ENCODE results near the gene EIF3F. TPM values are rescaled to one million over a fixed set of nuclear protein-coding genes. Genes with fewer than 3 reads are reported as not detected.
A peak's percentile ranks its signal among the peaks of the same experiment; 100 is the strongest.

EIF3F gene
- total RNA-seq, 1 donor from 2014 or later: 210 TPM

DNA sequence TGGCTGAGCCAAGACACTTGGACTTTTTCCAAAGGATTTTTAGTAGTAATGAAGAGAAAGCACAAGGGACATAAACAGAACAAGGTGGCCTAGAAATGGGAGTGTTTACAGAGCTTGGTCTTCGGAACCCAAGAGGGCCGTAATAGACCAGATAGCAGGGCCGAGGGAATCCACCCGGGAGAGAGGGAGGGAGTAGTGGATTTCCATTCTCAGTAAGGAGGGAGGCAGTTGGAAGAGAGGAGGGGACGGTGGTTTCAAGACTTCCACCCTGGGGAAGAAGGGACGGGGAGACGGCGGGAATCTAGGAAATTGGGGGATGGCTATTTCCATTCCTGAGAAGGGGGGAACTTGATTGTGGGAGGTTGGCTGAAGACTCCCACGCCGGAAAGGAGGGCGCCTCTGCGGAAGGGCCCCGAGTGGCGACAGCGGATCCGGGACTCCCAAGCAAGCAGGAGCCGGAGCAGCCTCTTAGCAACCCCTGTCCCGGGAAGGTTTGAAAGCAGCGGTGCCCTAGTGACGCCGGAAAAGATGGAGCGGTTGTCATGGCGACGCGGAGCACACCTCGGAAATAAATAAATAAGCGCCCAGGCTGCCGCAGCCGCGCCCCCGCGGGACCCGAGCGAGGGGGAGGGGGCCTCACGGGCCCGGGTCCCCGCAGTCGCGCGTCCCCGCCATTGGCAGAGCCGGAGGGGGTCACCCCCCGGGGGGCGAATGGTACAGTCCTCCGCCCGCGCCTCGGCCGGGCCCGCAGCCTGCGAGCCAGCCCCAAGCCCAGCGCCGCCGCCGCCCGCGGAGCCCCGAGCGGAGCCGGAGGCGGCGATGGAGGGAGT is 31.6 kb downstream of the EIF3F start:
- no peaks in the 10 kb centered on the region for H3K36me3 Mint-ChIP-seq (ENCODE audit: low read depth)
- H3K9me3 Mint-ChIP-seq: no peaks in the 10 kb centered on the region
- peak overlapping the region; percentile 82 for H3K27ac Mint-ChIP-seq
- peaks cover 35% of the 10 kb centered on the region for H3K27me3 Mint-ChIP-seq (ENCODE audit: insufficient read depth)
- intact Hi-C loops (cut with micrococcal nuclease): loop anchor here (1.0 kb wide), 1 partner anchor 31 kb away; the partner anchor contains the start of gene EIF3F
- peak overlapping the region; percentile 77 for H3K4me3 Mint-ChIP-seq
- DNase-seq (ENCODE audit: low spot score): peak; percentile 53
- H3K4me1 Mint-ChIP-seq (ENCODE audit: low read depth): peaks cover 13% of the 10 kb centered on the region

DNA sequence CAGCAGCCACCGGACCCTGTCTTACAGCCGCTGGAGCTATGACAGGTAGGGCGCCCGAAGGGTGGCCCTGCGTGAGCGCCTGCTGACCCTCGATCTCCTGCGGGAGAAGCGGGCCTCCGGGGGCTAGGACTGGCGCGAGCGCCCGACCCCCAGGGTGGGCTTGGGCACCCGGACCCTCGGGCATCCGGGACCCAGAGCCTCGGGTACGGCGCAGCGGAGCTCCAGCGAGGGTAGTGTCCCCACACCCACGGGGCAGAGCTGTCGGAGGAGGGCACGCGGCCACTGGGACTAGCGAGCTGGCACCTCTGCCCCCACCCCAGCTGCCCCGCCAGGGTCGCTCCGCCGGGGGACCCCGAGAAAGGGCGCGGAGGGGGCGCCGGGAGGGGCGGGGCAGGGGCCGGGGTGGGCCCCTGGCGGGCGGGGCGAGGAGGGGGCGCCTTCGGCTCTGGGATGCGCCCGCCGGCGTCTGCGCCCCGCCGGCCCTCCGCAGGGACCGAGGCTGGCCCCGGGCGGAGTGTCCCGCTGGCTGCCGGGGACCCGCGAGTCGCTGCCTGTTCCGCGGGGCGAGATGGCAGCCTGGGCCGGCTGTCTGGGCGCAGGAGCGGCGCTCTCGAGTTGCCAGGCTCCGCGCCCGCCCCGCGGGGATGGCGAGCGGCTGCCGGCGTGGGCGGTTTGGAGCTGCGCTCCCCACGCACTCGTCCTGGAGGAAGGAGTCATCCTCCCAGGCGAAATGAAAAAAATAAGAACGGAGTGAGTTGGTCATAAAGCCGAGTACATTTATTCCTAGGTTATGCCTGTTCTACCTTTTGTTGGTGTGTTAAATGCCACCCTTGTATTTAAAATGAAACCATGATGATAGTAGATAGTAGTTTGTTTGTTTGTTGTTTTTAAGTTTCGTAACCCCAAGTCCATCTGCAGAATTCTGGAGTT is 32.4 kb downstream of the EIF3F start:
- intact Hi-C loops (cut with micrococcal nuclease): loop anchor here (1.0 kb wide), 1 partner anchor 32 kb away; the partner anchor contains the start of gene EIF3F
- Mint-ChIP-seq H3K9me3 (no peaks in the 10 kb centered on the region), H3K4me3 (peak overlapping the region; percentile 80), H3K36me3 (ENCODE audit: low read depth) (no peaks in the 10 kb centered on the region), H3K27ac (no peak overlapping the region), H3K4me1 (ENCODE audit: low read depth) (peaks cover 13% of the 10 kb centered on the region), H3K27me3 (ENCODE audit: insufficient read depth) (peaks cover 35% of the 10 kb centered on the region)
- no peak for DNase-seq (ENCODE audit: low spot score)

- H3K36me3 Mint-ChIP-seq (ENCODE audit: low read depth): no peaks in the 10 kb centered on the region
- no peak for DNase-seq (ENCODE audit: low spot score)
- peak overlapping the region; percentile 80 for H3K4me3 Mint-ChIP-seq
- H3K27ac Mint-ChIP-seq: peak overlapping the region; percentile 3
- peaks cover 35% of the 10 kb centered on the region for H3K27me3 Mint-ChIP-seq (ENCODE audit: insufficient read depth)
- intact Hi-C loops (cut with micrococcal nuclease): no loop called here
- H3K9me3 Mint-ChIP-seq: no peaks in the 10 kb centered on the region
- peaks cover 13% of the 10 kb centered on the region for H3K4me1 Mint-ChIP-seq (ENCODE audit: low read depth)
These were observed 33.1 kb downstream of the EIF3F start for GRCh38 chr11:8020244-8020597.

DNA sequence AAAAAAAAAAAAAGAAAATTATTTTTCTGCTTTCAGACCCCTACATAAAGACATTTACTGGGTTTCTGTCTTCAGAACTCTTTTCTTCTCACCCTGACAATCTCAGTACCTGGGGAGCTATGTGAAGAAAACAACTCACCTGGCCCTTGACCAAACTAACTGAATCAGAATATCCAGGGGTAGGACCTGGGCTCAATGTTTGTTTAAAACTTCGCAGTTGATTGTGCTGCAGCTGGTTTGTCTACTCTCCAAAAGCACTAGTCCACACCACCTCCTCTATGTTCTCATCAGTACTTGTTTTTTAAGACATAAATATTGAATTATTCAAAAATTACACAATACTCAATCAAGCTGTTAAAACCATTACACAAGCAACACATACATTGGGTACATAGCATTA is 34.8 kb downstream of the EIF3F start:
- no peak for DNase-seq (ENCODE audit: low spot score)
- Mint-ChIP-seq H3K36me3 (ENCODE audit: low read depth) (no peaks in the 10 kb centered on the region), H3K4me1 (ENCODE audit: low read depth) (peaks cover 13% of the 10 kb centered on the region), H3K27ac (no peak overlapping the region), H3K4me3 (no peak overlapping the region), H3K9me3 (no peaks in the 10 kb centered on the region), H3K27me3 (ENCODE audit: insufficient read depth) (peaks cover 29% of the 10 kb centered on the region)
- intact Hi-C loops (cut with micrococcal nuclease): no loop called here

DNA sequence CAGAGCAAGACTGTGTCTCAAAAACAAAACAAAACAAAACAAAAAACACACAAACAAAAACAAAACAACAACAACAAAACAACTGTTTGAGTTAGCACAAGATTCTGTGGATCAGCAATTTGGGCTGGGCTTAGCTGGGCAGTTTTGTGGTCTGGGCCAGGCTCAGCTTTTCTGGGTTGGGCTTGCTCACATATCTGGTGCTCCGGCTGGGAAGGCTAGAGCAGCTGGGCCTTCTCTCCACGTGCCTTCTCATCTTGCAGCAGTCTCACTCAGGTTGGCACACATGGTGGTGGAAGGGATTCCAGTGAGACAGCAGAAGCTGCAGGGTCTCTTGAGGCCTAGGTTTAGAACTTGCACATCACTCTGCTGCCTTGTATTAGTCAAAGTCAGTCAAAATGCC is 35.7 kb downstream of the EIF3F start:
- Mint-ChIP-seq H3K9me3 (no peaks in the 10 kb centered on the region), H3K27me3 (ENCODE audit: insufficient read depth) (peaks cover 19% of the 10 kb centered on the region), H3K36me3 (ENCODE audit: low read depth) (no peaks in the 10 kb centered on the region), H3K4me1 (ENCODE audit: low read depth) (peaks cover 13% of the 10 kb centered on the region), H3K4me3 (no peak overlapping the region), H3K27ac (no peak overlapping the region)
- intact Hi-C loops (cut with micrococcal nuclease): no loop called here
- DNase-seq (ENCODE audit: low spot score): no peak

DNA sequence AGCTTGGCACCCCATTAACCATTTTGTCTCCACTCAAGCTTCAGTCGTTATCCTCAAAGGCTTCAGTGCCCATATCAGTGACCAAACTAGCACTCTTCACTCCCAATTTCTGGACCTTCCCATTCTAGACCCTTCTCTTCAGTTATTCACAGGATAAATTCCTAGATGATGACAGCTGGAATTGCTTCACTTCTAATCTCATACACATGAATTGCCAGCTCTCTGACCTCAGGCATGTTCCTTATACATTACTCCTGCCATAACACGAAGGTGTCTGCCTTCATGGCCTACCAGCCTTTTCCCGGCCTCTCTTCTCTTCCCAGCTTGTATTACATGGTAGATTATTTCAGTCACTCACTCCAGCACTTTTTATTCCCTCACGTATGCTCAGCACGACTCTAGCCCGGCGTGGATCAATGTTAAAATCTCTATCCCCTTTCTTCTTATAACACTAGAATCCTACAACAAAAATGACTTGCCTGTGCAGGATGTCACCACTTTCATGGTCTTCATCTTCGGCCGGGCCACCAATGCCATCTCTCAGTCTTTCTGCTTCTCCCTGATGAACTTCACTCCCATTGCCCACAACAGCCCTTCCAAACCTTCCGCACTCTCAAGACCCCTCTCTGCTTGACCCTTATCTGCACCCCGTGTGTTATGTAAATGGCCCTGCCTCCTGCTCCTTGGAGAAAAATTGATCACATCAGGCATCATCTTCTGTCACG is 36.9 kb downstream of the EIF3F start:
- no peak for DNase-seq (ENCODE audit: low spot score)
- Mint-ChIP-seq H3K27me3 (ENCODE audit: insufficient read depth) (peaks cover 12% of the 10 kb centered on the region), H3K4me1 (ENCODE audit: low read depth) (peaks cover 8% of the 10 kb centered on the region), H3K36me3 (ENCODE audit: low read depth) (no peaks in the 10 kb centered on the region), H3K4me3 (no peak overlapping the region), H3K9me3 (no peaks in the 10 kb centered on the region), H3K27ac (no peak overlapping the region)
- intact Hi-C loops (cut with micrococcal nuclease): no loop called here

DNA sequence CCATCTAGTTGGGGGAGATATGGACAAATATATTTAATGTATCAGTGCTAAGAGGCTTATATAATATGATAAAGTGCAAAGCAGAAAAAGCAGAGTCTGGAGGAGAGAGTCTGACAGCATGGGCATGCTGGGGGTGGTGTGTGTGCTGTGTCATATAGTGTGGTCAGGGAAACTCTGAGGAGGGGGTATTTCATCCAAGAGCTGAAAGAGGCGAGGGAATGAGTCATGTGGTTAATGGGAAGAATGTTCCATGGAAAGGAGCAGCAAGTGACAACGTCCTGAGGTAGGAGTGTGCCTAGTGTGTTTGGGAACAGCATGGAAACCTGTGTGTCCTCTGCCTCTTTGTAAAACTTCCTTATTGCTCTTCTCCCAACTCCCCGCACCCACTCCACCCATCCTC is 38.0 kb downstream of the EIF3F start:
- Mint-ChIP-seq H3K9me3 (no peaks in the 10 kb centered on the region), H3K4me1 (ENCODE audit: low read depth) (peaks cover 6% of the 10 kb centered on the region), H3K27ac (no peak overlapping the region), H3K4me3 (no peak overlapping the region), H3K27me3 (ENCODE audit: insufficient read depth) (peaks cover 12% of the 10 kb centered on the region), H3K36me3 (ENCODE audit: low read depth) (no peaks in the 10 kb centered on the region)
- DNase-seq (ENCODE audit: low spot score): no peak
- intact Hi-C loops (cut with micrococcal nuclease): no loop called here

GRCh38 chr11:8025816-8026215 is 38.7 kb downstream of the EIF3F start:
- no peak overlapping the region for H3K4me3 Mint-ChIP-seq
- no peak for DNase-seq (ENCODE audit: low spot score)
- H3K36me3 Mint-ChIP-seq (ENCODE audit: low read depth): no peaks in the 10 kb centered on the region
- no peak overlapping the region for H3K27ac Mint-ChIP-seq
- intact Hi-C loops (cut with micrococcal nuclease): no loop called here
- no peaks in the 10 kb centered on the region for H3K4me1 Mint-ChIP-seq (ENCODE audit: low read depth)
- peaks cover 10% of the 10 kb centered on the region for H3K27me3 Mint-ChIP-seq (ENCODE audit: insufficient read depth)
- no peaks in the 10 kb centered on the region for H3K9me3 Mint-ChIP-seq

GRCh38 chr11:8026982-8027381 is 39.8 kb downstream of the EIF3F start:
- intact Hi-C loops (cut with micrococcal nuclease): no loop called here
- no peaks in the 10 kb centered on the region for H3K36me3 Mint-ChIP-seq (ENCODE audit: low read depth)
- peaks cover 13% of the 10 kb centered on the region for H3K27me3 Mint-ChIP-seq (ENCODE audit: insufficient read depth)
- no peak overlapping the region for H3K27ac Mint-ChIP-seq
- H3K9me3 Mint-ChIP-seq: no peaks in the 10 kb centered on the region
- no peak overlapping the region for H3K4me3 Mint-ChIP-seq
- no peak for DNase-seq (ENCODE audit: low spot score)
- H3K4me1 Mint-ChIP-seq (ENCODE audit: low read depth): no peaks in the 10 kb centered on the region

- Mint-ChIP-seq H3K27ac (no peak overlapping the region), H3K4me1 (ENCODE audit: low read depth) (no peaks in the 10 kb centered on the region), H3K36me3 (ENCODE audit: low read depth) (no peaks in the 10 kb centered on the region), H3K4me3 (no peak overlapping the region), H3K9me3 (no peaks in the 10 kb centered on the region), H3K27me3 (ENCODE audit: insufficient read depth) (peaks cover 23% of the 10 kb centered on the region)
- intact Hi-C loops (cut with micrococcal nuclease): no loop called here
- DNase-seq (ENCODE audit: low spot score): no peak
These were observed 41.6 kb downstream of the EIF3F start for GRCh38 chr11:8028766-8029165.

GRCh38 chr11:8030526-8031247 is 43.5 kb downstream of the EIF3F start:
- no peak for DNase-seq (ENCODE audit: low spot score)
- no peaks in the 10 kb centered on the region for H3K36me3 Mint-ChIP-seq (ENCODE audit: low read depth)
- H3K27ac Mint-ChIP-seq: no peak overlapping the region
- H3K9me3 Mint-ChIP-seq: no peaks in the 10 kb centered on the region
- H3K4me3 Mint-ChIP-seq: no peak overlapping the region
- H3K27me3 Mint-ChIP-seq (ENCODE audit: insufficient read depth): peaks cover 23% of the 10 kb centered on the region
- intact Hi-C loops (cut with micrococcal nuclease): no loop called here
- no peaks in the 10 kb centered on the region for H3K4me1 Mint-ChIP-seq (ENCODE audit: low read depth)
